EL (cell line): ENCODE measurements around the gene ZNF554.
A peak's percentile ranks its signal among the peaks of the same experiment; 100 is the strongest.
"Not testable (repeated sequence)": the region's sequence is repeated elsewhere in the genome, so short reads cannot be mapped to it uniquely, and the experiment has no call there.

Source experiments
- DNase-seq: peaks from one replicate; pipeline ENCODE4 v3.0.0-alpha.2; 2016

The ZNF554 gene

DNA sequence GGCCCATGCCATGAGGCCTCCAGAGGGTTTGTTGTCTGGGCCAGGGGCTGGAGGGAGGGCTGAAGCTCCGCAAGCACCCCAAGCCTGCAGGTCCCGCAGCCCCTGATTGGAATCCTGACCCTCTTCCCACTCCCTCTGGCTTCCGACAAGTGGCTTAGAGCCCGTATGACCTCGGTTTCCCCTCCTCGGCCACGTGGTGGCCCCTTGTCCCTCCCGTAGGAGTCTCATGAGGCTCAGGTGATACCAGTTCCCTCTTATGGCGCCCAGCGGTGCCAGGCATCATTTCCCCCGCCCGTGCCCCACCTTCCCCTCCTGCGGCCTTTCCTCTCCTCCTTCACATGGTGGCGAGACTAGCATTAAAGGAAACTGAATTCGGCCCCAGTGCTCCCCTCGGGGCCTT is 28.2 kb upstream of the ZNF554 start:
- no peak for DNase-seq

GRCh38 chr19:2791876-2792275 is 27.8 kb upstream of the ZNF554 start:
- no peak for DNase-seq

DNA sequence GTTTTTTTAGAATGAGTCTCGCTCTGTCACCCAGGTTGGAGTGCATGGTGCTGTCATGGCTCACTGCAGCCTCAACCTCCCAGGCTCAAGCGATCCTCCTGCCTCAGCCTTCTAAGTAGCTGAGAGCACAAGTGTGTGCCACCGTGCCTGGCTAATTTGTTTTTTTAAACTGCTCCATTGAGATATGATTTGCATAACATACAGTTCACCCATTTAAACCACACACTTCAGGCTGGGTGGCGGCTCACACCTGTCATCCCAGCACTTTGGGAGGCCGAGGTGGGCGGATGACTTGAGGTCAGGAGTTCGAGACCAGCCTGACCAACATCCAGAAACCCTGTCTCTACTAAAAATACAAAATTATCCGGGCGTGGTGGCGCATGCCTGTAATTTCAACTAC is 27.0 kb upstream of the ZNF554 start:
- not testable (repeated sequence) for DNase-seq

- no peak for DNase-seq
Measured at GRCh38 chr19:2793126-2793525, 26.5 kb upstream of the ZNF554 start.

- no peak for DNase-seq
Measured at GRCh38 chr19:2793577-2793976, 26.1 kb upstream of the ZNF554 start.

DNA sequence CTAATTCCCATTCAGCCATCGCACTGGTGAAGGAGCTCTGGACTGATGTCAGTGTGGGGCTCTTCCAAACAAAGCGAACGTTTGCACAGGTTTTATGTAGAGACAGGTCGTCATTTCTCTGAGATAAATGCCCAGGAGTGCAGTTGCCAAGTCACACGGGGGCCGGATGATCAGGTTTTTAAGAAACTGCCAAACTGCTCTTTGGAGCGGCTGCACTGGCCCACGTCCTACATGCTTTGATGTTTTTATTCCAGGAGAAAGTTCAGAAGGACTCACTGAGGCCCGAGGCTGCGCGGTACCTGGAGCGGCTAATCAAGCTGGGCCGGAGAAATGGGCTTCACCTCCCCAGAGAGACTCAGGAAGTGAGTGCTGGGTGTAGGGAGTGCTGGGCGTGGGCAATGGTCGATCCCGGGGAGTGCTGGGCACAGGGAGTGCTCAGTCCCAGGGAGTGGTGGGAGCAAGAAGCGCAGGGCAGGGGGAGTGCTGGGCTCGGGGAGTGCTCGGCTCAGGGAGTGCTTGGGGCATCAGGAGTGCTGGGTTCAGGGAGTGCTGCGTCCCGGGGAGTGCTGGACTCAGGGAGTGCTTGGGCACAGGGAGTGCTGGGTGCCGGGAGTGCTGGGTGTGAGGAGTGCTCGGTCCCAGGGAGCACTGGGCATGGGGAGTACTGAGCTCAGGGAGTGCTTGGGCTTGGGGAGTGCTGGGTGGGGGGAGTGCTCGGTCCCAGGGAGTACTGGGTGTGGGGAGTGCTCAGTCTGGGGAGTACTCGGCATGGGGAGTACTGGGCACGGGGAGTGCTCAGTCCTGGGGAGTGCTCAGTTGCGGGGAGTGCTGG is 23.6 kb upstream of the ZNF554 start:
- no peak for DNase-seq

- DNase-seq: no peak
Measured at GRCh38 chr19:2796659-2797266, 22.9 kb upstream of the ZNF554 start.

DNA sequence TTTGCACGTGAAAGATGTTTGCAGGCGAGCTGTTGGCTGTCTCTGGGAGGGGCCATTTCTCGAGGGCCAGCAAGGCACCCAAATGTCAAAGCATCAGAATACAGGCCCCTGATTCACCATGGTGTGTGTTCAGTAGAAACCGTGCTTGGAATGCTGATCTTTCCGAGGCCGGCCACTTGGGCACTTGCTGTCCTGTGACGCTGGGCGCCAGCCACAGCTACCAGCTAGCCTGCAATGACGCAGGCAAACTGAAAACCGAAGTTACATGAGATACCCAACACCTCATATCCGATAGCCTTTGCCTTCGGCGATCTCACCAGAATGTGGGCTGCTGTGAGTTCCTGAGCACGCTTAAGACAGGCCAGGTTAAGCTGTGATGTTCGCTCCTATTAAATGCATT is 22.4 kb upstream of the ZNF554 start:
- DNase-seq: no peak

- DNase-seq: no peak
Measured at GRCh38 chr19:2798158-2798685, 21.4 kb upstream of the ZNF554 start.

DNA sequence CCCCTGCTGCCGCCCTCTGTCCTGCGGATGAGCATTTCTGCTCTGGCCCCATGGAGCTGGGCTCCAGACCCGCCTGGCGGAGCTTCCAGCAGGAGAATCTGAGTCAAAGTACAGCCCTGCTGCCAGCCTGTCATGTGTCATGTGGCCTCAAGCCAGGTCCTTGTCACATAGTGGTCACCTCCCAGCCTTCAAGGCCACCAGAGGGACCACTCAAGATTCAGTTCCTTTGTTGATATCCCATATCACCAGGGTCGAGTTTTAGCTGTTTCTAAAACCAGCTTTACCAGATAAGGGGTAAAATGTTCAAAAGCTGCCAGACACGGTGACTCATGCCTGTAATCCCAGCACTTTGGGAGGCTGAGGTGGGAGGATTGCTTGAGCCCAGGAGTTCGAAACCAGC is 20.9 kb upstream of the ZNF554 start:
- DNase-seq: peak; percentile 7

GRCh38 chr19:2799273-2800020 is 20.2 kb upstream of the ZNF554 start:
- no peak for DNase-seq

DNA sequence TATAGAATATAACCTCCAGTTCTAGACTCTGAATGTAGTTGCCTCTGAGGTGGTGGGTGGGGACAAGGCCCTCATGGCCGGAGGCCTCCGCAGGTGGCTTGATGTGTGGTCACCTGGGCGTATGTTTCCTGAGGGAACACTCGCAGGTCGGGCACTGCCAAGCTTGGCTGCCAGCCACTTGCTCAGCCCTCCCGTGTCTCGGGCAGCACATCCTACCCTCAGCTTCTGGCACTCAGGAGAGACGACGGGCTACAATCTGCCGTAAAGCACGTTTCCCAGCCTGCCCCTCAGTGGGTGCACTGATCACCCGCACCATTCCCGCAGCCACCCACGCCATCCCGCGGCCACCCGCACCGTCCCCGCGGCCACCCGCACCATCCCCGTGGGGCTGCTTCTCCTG is 19.2 kb upstream of the ZNF554 start:
- DNase-seq: no peak

GRCh38 chr19:2802826-2803225 is 16.8 kb upstream of the ZNF554 start:
- no peak for DNase-seq

DNA sequence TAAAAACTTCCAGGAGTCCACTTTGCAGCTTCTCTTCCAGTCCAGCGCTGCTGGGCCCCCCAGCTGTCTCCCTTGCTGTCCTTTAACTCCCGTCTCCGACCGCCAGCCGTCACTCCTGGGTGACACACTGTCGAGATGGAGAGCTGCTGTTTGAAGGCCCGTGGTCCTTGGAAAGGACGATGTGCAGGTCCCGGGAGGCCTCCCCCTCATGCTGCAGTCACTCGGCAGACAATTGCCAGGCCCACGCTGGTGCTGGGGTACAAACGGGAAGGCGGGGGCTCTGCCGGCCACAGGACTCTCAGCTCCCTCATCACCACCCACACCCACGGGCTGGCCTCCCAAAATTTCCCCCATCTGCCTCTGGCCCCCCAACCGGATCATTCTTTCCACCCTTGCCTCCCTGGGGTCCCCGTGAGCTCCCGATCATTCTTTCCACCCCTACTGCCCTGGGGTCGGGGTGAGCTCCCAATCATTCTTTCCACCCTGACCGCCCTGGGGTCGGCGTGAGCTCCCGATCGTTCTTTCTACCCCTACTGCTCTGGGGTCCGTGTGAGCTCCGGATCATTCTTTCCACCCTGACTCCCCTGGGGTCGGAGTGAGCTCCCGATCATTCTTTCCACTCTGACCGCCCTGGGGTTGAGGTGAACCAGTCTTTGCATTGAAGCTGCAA is 16.0 kb upstream of the ZNF554 start:
- no peak for DNase-seq

DNA sequence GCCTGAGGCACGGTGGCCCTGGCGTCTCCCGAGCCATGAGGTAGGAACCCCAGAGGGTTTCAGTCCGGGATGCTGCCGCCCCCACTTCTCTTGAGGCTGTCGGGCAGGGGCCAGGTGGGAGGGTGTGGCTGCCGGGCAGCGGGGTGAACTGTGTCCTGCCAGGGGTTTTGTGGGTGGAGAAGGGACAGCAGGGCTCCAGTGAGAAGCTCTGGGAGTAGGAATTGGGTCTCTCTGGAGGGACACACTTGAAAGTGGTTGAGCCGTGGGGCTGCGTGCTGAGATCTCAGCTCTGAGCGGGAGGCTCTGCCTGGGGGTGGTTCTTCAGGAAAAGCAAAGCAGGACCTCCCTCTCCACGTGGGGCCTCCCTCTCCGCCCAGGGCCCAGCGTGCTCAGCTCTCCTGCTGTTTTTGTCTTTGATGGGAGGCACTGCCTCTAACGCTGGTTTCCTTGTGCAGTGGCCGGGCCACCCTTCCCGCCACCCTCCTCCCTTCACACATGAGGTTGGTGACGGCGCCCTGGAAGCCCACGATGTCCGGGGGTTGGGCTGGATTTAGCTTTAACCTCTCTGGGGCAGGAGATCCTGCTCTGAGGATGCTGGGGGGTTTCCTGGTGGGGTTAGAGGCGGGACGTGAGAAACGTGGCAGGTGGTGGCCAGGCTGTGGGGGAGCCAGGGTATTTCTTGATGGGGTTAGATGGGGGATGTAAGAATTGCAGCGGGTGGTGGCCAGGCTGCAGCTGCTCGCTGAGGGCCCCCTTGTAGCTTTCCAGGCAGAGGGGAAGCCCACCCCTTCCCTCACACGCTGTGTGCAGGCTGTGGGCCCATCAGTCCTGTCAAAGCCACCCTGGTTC is 15.3 kb upstream of the ZNF554 start:
- no peak for DNase-seq

DNA sequence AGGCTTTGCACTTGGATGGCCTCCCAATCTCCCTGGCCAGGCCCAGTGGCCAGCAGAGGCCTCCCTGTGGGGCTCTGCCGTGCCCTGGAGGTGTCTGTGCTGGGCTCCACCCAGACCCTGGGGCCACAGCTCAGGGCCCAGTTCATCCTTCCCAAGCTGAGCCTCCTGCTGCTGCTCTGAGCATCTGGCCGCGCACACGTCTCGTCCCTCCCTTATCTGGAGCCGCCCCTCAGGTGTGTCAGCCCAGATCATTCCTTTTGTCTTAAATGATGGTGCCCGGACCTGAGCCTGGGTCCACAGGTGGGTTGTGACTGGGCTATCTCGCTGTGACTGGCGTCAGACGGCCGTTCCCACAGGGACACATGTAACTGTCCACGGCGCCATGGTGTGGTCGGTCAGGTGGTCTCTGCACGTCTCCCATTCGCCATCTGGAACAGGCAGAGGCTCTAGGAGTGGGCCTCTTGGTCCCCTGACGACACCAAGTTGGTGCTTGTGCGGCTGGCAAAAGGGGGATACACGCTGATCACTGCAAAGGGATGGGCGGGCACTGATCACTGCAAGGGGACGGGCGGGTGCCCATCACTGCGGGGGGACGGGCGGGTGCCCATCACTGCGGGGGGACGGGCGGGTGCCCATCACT is 14.3 kb upstream of the ZNF554 start:
- no peak for DNase-seq

DNA sequence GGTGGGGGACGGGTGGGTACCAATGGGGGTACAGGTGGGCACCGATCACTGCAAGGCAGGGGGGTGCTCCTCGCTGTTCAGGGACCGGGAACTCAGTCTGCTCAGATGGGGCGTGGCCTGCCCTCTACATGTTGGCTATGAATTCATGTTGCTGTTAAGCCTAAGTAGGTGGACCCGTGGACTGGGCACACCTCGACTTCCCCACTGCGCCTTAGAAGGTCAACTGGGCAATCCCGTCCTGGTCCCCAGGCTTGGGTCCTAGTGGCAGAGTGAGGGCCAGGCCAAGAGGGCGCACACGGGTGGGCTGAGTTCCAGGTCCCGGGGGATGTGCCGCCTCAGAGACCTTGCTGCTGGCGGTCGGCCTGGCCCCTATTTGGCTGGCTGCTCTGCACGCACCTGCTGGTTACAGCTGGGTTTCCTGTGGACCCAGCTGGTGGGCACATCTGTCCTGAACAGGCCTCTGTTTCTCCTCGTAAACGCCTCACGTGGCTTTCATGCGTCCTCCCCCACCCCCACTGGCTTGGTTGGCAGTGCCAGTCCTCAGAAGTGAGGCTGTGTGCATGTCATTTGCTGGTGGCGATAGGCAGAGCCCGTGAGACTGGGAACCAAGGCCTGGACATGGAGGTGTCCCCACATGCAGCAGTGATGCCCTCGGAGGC is 13.5 kb upstream of the ZNF554 start:
- DNase-seq: no peak

DNA sequence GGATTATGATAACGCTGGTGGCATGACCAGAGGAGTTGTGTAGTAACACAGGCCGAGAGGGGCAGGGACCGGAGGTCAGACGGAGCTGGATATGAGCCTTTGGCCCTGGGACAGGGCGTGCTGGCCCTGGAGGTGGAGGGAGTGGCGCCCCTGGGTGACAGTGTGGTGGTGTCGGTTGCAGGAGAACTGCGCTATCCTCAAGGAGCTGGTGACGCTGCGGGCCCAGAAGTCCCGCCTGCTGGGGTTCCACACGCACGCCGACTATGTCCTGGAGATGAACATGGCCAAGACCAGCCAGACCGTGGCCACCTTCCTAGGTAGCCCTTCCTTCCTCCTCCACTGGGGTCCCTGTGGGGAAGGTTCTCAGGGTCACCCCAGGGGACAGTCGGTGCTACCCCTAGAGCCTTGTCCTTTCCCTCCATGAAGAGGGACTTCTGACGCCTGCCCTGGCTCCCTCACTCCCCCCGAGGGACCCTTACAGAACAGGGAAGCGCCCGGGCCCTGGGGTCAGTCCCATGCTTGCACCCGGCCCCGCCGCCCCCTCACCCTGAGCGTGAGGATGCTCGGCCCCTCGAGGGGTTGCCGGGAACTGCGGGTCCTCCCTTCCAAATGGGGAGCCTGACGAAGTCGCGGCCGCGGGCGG is 12.8 kb upstream of the ZNF554 start:
- no peak for DNase-seq

- no peak for DNase-seq
Measured at GRCh38 chr19:2807379-2808128, 12.1 kb upstream of the ZNF554 start.
